Measurements from ENCODE around the gene EHBP1L1.

DNA sequence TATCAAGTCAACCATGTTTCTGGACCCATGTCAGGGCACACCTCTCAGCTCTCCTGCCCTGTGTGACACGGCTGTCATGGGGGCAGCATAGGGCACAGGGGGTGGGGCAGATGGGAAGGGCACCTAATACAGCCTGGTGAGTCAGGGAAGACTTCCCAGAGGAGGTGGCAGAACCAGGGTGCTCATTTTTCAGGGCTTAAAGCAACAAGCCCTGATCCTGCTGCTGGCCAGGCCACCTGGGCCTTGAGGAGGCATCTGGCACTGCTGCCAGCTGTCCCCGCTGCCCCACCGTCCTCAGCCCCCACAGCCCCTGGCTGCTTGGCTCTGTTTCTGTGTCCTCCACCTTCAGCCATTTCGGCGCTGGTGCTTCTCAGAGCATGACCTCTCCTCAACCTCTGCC, 33.8 kb downstream of the EHBP1L1 start:
- TF ChIP-seq, protein P1, sequence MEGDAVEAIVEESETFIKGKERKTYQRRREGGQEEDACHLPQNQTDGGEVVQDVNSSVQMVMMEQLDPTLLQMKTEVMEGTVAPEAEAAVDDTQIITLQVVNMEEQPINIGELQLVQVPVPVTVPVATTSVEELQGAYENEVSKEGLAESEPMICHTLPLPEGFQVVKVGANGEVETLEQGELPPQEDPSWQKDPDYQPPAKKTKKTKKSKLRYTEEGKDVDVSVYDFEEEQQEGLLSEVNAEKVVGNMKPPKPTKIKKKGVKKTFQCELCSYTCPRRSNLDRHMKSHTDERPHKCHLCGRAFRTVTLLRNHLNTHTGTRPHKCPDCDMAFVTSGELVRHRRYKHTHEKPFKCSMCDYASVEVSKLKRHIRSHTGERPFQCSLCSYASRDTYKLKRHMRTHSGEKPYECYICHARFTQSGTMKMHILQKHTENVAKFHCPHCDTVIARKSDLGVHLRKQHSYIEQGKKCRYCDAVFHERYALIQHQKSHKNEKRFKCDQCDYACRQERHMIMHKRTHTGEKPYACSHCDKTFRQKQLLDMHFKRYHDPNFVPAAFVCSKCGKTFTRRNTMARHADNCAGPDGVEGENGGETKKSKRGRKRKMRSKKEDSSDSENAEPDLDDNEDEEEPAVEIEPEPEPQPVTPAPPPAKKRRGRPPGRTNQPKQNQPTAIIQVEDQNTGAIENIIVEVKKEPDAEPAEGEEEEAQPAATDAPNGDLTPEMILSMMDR (IDR thresholded peaks at IDR 0.05; ENCODE audit: control extremely low read depth in 1 of 3, insufficient read depth in 1 of 3, low read depth in 1 of 3, low read length in 3 of 3) = no peak
- no peak for TF ChIP-seq SAP30 (IDR thresholded peaks at IDR 0.05; ENCODE audit: insufficient read depth, insufficient replicate concordance, low read length)
- TF ChIP-seq, protein P2, sequence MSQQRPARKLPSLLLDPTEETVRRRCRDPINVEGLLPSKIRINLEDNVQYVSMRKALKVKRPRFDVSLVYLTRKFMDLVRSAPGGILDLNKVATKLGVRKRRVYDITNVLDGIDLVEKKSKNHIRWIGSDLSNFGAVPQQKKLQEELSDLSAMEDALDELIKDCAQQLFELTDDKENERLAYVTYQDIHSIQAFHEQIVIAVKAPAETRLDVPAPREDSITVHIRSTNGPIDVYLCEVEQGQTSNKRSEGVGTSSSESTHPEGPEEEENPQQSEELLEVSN (IDR thresholded peaks at IDR 0.05) = no peak
- no peak for TF ChIP-seq TEAD4 (IDR thresholded peaks at IDR 0.05; ENCODE audit: low read depth, low read length)
- no peak for TF ChIP-seq TAF1 (IDR thresholded peaks at IDR 0.05; ENCODE audit: low read depth, low read length)
- no peak for TF ChIP-seq POLR2A (IDR thresholded peaks at IDR 0.05; ENCODE audit: control extremely low read depth in 1 of 2, low read depth in 2 of 2, low read length in 2 of 2)
- no peak for TF ChIP-seq RAD21 (IDR thresholded peaks at IDR 0.05 in 1 of 2, conservative IDR thresholded peaks at IDR 0.05 in 1 of 2; ENCODE audit: low read depth in 2 of 2, low read length in 2 of 2)
- no peak for TF ChIP-seq SIRT6 (IDR thresholded peaks at IDR 0.05; ENCODE audit: low read length)
